NCI-H1694 (cell line): ENCODE data around the gene GMNN.
A peak's percentile ranks its signal among the peaks of the same experiment; 100 is the strongest.
"Not testable (repeated sequence)": the region's sequence is repeated elsewhere in the genome, so short reads cannot be mapped to it uniquely, and the experiment has no call there.

Experiments used
- DNase-seq: peaks from one replicate; lab custom pipeline; 2025; lab: John Stamatoyannopoulos, UW

GMNN gene

DNA sequence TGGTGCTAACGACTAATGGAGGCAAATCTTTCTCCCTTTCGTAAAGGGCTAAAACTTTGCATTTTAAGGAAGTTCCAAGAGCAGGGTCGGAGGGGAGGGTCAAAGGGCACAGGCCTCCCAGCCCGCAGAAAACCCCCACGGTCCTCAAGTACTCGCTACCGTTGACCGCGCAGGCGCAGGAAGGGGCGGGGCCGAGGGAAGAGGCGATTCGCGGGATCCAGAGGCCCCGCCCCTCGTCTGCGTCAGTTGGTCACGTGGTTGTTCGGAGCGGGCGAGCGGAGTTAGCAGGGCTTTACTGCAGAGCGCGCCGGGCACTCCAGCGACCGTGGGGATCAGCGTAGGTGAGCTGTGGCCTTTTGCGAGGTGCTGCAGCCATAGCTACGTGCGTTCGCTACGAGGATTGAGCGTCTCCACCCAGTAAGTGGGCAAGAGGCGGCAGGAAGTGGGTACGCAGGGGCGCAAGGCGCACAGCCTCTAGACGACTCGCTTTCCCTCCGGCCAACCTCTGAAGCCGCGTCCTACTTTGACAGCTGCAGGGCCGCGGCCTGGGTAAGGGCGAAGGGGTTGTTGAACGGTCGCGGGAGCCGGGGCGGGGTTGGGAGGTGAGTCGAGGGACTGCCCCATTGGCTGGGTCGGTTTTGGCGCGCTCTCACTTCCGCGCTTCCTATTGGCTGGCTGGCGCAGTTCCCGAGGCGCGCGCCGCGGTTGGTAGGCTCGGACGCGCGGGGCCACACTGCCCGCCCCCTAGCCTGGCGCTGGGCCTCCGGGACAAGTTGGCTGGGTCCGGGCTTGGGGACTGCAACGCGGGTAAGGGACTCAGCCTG is at the start of gene GMNN:
GMNN (plus strand) TSS at position 242 of the 824 bp plus-strand sequence. CDS start 2,310 bp downstream, outside the sequence.
- DNase-seq, result peak; percentile 83

DNA sequence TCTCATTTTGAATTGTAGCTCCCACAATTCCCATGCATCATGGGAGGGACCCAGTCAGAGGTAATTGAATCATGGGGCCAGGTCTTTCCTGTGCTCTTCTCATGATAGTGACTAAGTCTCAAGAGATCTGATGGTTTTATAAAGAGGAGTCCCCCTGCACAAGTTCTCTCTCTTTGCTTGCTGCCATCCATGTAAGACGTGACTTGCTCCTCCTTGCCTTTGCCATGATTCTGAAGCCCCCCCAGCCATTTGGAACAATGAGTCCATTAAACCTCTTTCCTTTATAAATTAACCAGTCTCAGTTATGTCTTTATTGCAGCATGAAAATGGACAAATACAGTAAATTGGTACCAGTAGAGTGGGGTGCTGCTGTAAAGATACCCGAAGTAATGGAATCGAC is 44.1 kb upstream of the GMNN start:
- not testable (repeated sequence) for DNase-seq

DNA sequence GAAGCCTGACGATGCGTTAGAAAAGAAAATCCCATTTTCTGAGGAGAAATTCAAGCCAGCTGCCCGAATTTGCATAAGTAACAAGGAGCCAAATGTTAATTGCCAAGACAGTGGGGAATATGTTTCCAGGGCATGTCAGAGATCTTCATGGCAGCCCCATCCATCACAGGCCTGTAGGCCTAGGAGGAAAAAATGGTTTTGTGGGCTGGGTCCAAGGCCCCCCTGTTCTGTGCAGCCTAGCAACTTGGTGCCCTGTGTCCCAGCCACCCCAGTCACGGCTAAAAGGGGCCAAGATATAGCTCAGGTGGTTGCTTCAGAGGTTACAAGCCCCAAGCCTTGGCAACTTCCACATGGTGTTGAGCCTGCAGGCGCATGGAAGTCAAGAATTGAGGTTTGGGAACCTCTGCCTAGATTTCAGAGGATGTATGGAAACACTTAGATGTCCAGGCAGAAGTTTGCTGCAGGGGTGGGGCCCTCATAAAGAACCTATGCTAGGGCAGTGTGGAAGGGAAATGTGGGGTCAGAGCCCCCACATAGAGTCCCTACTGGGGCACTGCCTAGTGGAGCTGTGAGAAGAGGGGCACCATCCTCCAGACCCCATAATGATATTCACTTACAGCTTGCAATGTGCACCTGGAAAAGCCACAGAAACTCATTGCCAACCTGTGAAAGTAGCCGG is 43.1 kb upstream of the GMNN start:
- DNase-seq, result not testable (repeated sequence)

DNA sequence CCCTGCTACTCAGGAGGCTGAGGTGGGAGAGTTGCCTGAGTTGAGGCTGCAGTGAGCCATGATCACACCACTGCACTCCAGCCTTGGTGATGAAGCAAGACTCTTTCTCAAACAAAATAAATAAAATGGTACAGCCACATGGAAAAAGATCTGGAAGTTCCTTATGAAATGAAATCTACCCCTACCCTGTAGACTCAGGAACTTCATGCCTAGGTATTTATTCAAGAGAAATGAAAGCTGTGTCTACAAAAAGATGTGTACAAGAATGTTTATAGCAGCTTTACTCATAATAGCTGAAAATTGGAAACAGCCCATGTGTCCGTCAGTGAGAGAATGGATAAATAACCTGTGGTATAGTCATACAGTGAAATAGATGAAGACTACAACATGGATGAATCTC is 40.6 kb upstream of the GMNN start:
- no peak for DNase-seq

DNA sequence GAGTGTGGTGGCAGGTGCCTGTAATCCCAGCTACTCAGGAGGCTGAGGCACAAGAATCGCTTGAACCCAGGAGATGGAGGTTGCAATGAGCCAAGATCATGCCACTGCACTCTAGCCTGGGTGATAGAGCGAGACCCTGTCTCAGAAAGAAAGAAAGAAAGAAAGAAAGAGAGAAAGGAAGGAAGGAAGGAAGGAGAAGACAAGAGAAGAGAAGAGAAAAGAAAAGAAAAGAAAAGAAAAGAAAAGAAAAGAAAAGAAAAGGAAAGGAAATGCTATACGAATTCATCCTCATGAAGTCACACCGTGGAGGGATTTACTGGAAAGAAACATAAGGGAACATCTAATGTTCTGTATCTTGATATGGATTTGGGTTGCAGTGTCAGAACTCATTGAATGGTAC is 40.0 kb upstream of the GMNN start:
- DNase-seq, result not testable (repeated sequence)

DNA sequence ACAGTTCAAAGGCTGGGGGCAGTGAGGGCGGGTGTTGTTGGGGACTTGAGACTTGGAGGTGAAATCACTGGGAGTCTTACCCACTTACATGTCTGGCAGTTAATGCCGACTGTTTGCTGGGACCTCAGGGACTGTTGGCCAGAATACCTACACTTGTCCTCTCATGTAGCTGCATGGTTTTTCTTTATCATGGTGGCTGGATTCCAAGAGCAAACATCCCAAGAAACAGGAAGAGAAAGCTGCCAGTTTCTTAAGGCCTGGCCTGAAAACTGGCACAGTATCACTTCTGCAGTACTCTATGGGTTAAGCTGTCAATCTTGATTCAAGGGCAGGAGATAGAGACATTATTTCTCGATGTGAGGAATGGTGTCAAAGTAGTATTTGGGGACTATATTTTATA is 36.0 kb upstream of the GMNN start:
- no peak for DNase-seq

DNA sequence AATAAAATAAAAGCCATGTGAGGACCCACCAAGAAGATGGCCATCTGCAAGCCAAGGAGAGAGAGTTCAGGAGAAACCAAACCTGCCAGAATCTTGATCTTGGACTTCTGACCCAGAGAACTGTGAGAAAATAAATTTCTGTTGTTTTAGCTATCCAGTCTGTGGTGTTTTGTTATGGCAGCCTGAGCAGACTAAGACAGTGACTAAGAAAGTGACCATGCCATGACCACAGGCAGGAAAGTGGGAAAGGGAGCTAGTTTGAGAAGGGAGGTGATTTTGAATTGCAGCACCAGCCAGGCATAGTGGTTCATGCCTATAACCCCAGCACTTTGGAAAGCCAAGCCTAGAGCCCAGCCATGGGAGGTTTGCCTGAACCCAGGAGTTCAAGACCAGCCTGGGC is 33.9 kb upstream of the GMNN start:
- no peak for DNase-seq

DNA sequence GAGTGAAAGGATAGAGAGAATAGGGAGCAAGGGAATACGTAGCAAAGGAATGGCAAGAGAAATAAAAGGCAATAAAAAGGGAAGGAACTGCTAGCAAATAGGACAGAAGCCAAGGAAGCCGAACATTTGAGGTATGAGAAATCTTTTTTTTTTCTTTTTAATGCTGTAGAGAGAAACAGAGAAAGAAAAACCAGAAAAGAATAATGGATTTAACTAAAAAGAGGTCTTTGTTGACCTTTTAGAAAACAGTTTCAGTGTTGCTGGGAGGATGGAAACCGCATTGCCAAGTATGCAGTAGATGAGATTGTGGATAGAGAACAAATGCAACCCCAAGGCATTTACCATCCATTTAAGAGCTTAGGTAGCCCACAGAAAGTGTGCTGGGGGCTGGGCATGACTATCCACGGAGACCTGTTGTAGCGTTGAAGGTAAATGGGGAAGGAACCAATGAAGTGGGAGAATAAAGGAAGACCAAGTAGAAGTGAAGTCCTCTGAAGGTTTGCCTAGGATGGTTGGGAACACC is 32.5 kb upstream of the GMNN start:
- no peak for DNase-seq

DNA sequence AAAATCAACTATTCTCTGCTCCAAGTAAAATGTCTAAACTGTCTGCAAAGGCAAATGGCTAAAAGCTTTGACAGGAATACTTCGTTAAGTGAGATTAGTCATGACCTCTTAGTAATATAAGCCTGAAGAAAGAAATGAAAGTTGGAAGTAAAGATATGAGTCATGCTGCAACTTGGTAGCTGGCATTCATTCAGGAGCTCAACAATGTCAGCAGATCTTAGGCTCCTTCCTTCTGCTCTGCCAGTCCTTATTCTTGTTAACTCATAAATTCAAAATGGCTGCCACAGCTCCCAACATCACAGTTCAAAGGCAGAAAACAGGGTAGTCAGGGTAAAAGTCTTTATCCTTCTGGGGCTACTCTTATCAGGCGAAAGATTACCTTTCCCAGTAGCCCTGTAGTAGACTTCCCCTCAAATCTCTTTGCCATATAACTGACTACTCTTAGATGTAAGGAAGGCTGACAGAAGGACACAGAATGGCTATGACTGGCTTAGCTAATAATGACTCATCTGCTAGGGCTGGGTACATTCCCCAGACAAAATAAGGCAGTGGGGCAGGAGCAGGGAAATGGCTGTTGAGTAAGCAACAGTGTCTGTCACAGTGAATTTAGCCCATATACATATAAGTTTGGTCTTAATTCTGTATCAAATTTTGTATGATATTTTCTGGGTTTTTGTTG is 31.3 kb upstream of the GMNN start:
- no peak for DNase-seq

DNA sequence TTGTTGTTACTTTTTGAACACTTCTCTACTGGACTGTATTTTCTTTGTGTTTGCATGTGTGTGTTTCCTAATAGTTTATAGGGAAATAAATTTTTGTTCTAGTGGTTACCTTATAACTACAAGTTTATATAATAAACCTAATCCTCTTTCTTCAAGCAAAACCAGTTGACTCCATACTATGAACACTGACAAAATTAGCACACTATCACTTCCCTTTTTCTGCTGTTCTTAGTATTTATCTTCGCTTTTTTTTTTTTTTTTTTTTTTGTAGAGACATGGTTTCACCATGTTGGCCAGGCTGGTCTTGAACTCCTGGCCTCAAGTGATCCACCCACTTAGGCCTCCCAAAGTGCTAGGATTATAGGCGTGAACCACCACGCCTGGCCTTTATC is 30.8 kb upstream of the GMNN start:
- DNase-seq, result no peak

DNA sequence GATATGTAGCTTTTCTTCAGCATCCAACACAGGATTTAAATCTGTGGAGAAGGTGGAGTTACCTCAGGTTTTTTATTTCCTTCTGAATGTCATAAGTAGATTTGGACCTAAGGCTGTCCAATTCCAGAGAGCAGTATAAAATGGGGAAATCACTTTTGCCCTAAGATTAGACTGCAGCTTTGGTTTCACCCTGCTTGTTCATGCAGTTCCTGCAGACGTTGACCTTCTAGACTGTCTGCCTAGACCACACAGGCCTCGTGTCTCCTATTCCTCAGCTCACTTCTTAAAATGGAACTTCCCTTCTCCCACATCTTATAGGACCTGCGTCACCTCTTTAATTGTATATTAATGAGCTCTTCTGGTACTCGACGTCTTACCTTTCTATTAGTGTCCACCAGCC is 29.8 kb upstream of the GMNN start:
- DNase-seq, result no peak

DNA sequence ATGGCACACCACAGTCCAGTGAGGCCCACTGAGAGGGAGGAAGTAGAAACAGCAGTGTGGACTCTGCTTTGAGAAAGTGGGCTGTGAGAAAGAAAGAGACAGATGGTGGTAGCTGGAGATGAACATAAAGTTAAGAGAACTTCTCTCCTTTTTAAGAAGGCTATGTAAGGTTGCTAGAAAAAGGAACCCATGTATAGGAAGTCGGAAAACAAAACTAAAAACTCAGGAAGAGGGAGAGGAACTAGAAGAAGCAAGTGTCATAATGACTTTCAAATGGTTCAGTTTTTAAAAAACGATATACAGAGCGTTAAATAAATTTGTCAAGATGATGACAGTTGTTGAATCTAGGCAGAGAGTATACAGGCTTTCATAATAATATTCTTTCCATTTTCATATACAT is 25.4 kb upstream of the GMNN start:
- no peak for DNase-seq

DNA sequence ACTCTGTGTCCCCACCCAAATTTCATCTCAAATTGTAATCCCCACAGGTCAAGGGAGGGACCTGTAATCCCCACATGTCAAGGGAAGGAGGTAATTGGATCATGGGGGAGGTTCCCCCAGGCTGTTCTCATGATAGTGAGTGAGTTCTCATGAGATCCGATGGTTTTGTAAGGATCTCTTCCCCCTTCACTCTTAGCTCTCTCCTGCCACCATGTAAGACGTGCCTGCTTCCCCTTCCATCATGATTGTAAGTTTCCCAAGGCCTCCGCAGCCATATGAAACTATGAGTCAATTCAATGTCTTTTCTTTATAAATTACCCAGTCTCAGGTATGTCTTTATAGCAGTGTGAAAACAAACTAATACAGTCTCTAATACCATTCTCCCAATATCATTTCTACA is 23.9 kb upstream of the GMNN start:
- not testable (repeated sequence) for DNase-seq

DNA sequence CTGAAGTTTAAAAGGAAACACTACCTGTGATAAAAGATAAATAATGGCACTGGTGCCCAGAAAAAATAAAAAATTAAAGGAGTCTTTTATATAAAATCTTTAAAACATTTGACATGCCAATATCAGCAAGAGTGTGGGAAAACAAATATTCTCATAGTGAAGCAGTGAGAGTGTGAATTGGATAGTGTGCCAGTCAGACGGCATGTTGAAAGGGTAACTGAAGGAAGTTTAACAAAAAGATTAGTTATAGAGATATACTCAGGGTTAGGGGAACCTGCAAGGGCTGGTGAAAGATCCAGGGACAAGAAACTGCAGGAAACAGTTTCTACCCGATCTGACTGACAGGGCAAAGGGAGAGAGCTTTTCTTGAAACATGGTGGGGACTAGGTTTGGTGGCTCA is 22.2 kb upstream of the GMNN start:
- DNase-seq, result no peak

DNA sequence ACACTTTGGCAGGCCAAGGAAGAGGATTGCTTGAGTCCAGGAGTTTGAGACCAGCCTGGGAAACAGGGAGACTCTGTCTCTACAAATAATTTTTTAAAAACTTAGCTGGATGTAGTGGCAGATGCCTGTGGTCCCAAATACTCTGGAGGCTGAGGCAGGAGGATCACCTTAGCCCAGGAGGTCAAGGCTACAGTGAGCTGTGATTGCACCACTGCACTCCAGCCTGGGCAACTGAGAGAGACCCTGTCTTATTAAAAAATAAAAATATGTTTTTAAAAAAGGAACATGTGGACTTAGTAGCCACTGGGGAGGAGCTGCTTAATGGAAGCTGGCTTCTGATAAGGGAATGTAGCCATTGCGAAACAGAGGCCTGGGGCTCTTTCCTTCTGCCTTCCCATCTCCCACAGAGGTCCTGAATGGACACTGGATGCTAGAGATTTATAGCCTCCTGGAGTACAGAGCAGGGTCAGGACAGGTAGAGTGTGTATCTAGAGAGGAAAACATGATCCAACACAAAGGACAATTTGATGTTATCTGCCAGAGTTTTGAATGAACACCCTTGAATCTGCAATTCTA is 21.7 kb upstream of the GMNN start:
- no peak for DNase-seq

DNA sequence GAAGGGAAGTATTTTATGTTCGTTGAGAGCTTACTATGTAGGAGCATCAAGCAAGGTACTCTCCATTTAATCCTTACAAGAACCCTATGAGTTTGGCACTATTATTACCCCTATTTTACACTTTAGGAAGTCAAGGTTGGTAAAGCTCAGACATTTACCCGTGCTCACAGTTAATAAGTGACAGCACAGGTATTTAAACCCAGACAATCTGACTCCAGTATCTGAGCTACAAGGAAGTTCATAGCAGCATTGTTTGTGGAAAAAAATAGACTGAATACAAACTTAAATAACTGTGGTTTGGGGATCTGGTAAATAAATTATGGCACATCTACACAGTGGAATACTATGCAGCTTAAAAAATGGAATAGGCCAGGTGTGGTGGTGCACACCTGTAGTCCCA is 21.2 kb upstream of the GMNN start:
- no peak for DNase-seq

DNA sequence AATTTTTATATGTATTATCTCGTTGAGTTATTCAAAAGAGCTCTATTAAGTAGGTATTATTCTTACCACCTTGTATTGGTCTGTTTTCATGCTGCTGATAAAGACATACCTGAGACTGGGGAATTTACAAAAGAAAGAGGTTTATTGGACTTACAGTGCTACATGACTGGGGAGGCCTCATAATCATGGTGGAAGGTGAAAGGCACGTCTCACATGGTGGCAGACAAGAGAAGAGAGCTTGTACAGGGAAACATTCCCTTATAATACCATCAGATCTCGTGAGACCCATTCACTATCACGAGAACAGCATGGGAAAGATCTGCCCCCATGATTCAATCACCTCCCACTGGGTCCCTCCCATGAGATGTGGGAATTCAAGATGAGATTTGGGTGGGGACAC is 20.4 kb upstream of the GMNN start:
- DNase-seq, result not testable (repeated sequence)

DNA sequence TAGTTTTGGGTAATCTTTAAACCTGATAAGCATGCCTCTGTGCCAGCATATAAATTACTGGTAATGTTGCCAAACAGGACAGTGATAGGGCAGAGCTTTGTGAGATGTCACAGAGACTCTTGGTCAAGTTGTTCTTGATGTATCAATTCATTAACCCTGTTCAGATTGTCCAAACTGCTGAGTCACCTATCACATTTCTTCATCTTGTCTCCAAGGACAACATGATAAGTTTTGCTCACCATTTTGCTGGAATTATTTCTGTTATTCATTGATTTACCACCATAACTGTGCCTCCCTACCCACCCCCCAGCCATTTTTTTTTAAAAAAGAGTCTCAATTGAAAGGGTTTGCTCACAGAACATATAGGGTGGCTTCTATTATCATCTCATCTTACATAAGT is 19.5 kb upstream of the GMNN start:
- DNase-seq, result no peak

DNA sequence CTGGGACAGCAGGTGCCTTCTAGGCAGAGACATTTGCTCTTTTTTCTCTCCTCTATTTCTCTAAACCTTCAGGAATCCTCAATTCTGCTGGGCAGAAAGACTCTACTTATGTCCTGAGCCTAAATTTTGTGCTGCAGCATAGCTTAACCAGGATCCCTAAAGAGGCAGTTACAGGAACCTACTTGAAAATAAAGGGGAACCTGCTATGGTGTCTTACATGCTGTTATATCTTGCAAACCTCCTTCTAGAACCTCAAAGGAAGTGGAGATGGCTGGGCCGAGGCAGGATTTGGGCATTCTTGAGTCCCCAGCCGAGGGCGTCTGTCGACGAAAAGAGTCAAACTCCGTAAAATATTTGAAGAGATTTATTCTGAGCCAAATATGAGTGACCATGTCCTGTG is 17.1 kb upstream of the GMNN start:
- DNase-seq, result no peak

DNA sequence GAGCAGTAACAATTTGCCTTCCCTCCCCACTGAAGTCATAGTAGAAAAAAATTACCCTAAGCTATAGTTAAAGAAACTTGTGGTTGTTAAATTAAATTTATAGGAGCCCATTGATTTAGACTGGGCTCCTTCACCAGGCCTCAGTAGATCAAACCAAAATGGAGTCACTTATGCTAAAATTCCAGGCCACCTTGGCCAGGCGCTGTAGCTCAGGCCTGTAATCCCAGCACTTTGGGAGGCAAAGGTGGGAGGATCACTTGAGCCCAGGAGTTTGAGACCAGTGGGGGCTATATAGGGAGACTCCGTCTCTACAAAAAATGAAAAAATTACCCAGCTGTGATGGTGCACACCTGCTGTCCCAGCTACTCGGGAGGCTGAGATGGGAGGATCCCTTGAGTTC is 15.0 kb upstream of the GMNN start:
- DNase-seq, result no peak

DNA sequence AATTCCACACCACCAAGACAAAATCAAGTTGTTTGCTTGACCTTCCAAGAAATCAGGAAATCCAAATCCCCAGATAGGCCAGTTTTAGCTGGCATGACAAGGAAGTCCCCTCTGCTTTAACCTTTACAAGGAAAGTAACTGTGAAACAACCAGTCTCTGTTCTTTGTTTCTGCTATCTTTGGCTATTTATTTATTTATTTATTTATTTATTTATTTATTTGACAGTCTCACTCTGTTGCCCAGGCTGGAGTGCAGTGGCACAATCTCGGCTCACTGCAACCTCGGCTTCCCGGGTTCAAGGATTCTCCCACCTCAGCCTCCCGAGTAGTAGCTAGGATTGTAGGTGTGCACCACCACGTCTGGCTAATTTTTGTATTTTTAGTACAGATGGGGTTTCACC is 14.5 kb upstream of the GMNN start:
- no peak for DNase-seq

DNA sequence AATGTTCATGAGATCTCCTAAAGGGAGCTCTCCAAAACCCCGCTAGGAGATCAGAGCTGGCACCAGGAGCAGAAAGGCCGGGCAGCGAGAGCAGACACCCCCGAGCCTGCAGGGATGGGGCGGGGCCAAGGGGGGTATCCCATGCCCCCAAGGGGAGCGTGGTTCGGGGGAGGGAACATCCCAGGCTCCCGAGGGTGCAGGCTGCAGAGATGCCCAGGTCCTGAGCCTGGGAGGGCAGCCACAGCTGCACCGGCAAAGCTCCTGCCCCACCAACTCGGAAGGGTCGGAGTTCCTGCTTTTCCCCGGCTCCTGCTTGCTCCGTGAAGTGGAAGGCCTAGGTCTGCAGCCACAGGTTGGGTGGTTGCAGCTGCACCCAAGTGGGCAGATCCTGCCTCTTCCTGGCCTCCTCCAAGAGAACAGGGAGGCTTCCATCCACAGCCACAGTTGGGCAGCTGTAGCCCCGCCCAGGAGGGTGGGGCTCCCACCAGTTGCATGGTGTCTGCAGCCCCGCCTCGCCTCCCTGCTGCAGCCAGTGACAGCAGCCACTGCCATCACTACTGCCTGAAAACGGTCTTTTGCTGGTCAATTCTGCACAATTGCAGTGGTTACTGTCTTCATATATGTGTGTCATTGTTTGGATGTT is 13.4 kb upstream of the GMNN start:
- DNase-seq, result no peak
